K562 (cell line): Measurements from ENCODE around the gene ACADVL. TPM values are rescaled to one million over a fixed set of nuclear protein-coding genes. Genes with fewer than 3 reads are reported as not detected.
A peak's percentile ranks its signal among the peaks of the same experiment; 100 is the strongest.

Experiments
- ARID1B ChIP-seq: fragments of 450-650 bp; IDR thresholded peaks from 2 replicates; pipeline ENCODE4 v1.6.1; 2016; ENCODE audit warnings: antibody characterized with exemption, mild to moderate bottlenecking, inconsistent platforms
- ATF1 ChIP-seq, 2 experiments: fragments of 450-650 bp in 1 of 2; IDR thresholded peaks; 2 replicates each; pipeline ENCODE4 v1.6.1; 2016; ENCODE audit warnings: missing compliant biosample characterization in 1 of 2, missing genetic modification characterization in 1 of 2
- CAMTA2 ChIP-seq: fragments of 250-450 bp; sonication (Bioruptor Pico); conservative IDR thresholded peaks from 2 replicates; pipeline ENCODE4 v1.5.1; 2022
- CBFA2T2 ChIP-seq: fragments of 450-650 bp; conservative IDR thresholded peaks from 2 replicates; pipeline ENCODE4 v1.6.1; 2017; ENCODE audit warnings: mild to moderate bottlenecking
- CREM ChIP-seq: IDR thresholded peaks from 2 replicates; pipeline ENCODE4 v1.6.1; 2014; ENCODE audit warnings: antibody characterized with exemption, low read depth
- E2F3 ChIP-seq: fragments of 250-450 bp; sonication (Bioruptor Pico); IDR thresholded peaks from 2 replicates; pipeline ENCODE4 v1.4.0; 2020; ENCODE audit warnings: mild to moderate bottlenecking
- ELF2 ChIP-seq: fragments of 250-450 bp; sonication (Bioruptor Pico); IDR thresholded peaks from 2 replicates; pipeline ENCODE4 v1.5.0; 2021; ENCODE audit warnings: mild to moderate bottlenecking
- ERF ChIP-seq: fragments of 450-650 bp; formaldehyde crosslinking; IDR thresholded peaks from 2 replicates; pipeline ENCODE4 v1.4.0; 2020; ENCODE audit warnings: mild to moderate bottlenecking, mixed read lengths
- ETV1 ChIP-seq: fragments of 450-650 bp; conservative IDR thresholded peaks from 2 replicates; pipeline ENCODE4 v1.6.1; 2016; ENCODE audit warnings: missing genetic modification characterization, control low read depth, low read depth, missing compliant biosample characterization
- NCOA2 ChIP-seq, 2 experiments: fragments of 450-650 bp; IDR thresholded peaks; 2 replicates each; pipeline ENCODE4 v1.6.1; 2018; ENCODE audit warnings: mild to moderate bottlenecking in 2 of 2, moderate library complexity in 1 of 2; ENCODE audit not compliant: partially characterized antibody in 2 of 2
- NEUROD1 ChIP-seq: fragments of 150-350 bp; IDR thresholded peaks from 2 replicates; pipeline ENCODE4 v1.6.1; 2014; ENCODE audit warnings: borderline replicate concordance, low read length, low read depth; ENCODE audit not compliant: partially characterized antibody
- PML ChIP-seq: IDR thresholded peaks from 2 replicates; pipeline ENCODE4 v1.6.1; 2012; ENCODE audit warnings: low read length, inconsistent platforms
- POLR2A ChIP-seq: fragments of 450-650 bp; conservative IDR thresholded peaks from 2 replicates; pipeline ENCODE4 v1.6.1; 2016
- POLR2G ChIP-seq: fragments of 200-400 bp; formaldehyde crosslinking; IDR thresholded peaks from 2 replicates; pipeline ENCODE4 v1.6.1; 2017; ENCODE audit warnings: low read depth, mild to moderate bottlenecking, antibody characterized with exemption, low read length, moderate library complexity
- PRMT5 ChIP-seq: sonication (generic); formaldehyde crosslinking; IDR thresholded peaks from 2 replicates; pipeline ENCODE4 v1.5.0; 2020; ENCODE audit warnings: missing genetic modification reagents
- RAD21 ChIP-seq, 2 experiments: fragments of 250-450 bp in 1 of 2; fragments of 450-650 bp in 1 of 2; sonication (Bioruptor Pico) in 1 of 2; formaldehyde crosslinking in 1 of 2; IDR thresholded peaks in 1 of 2; conservative IDR thresholded peaks in 1 of 2; 2 replicates each; pipeline versions ENCODE4 v1.4.0 to v1.8.0; 2020 to 2022; ENCODE audit warnings: mild to moderate bottlenecking in 2 of 2, moderate library complexity in 1 of 2
- RBM17 ChIP-seq: fragments of 200-400 bp; formaldehyde crosslinking; IDR thresholded peaks from 2 replicates; pipeline ENCODE4 v1.6.1; 2017; ENCODE audit warnings: low read depth, mild to moderate bottlenecking, low read length, borderline replicate concordance
- SMARCA5 ChIP-seq: fragments of 450-650 bp; IDR thresholded peaks from 2 replicates; pipeline ENCODE4 v1.6.1; 2016
- SMARCB1 ChIP-seq: IDR thresholded peaks from 2 replicates; pipeline ENCODE4 v1.6.1; 2011; ENCODE audit warnings: improper control_type of control experiment, low read depth; ENCODE audit not compliant: insufficient read length
- ZBTB1 ChIP-seq: sonication (generic); formaldehyde crosslinking; IDR thresholded peaks from 2 replicates; pipeline ENCODE4 v1.8.1; 2023; ENCODE audit warnings: missing genetic modification reagents, low read depth, mild to moderate bottlenecking, borderline replicate concordance
- ZC3H8 ChIP-seq: fragments of 450-650 bp; IDR thresholded peaks from 2 replicates; pipeline ENCODE4 v1.6.1; 2017
- ZKSCAN1 ChIP-seq: fragments of 150-350 bp; IDR thresholded peaks from 2 replicates; pipeline ENCODE4 v1.6.1; 2016; ENCODE audit warnings: low read depth, low read length
- ZNF395 ChIP-seq: fragments of 200-800 bp; sonication (Bioruptor generic); IDR thresholded peaks from 2 replicates; pipeline ENCODE4 v1.6.1; 2017; ENCODE audit warnings: missing genetic modification characterization, missing compliant biosample characterization
- ZNF561 ChIP-seq: fragments of 450-650 bp; formaldehyde crosslinking; conservative IDR thresholded peaks from 2 replicates; pipeline ENCODE4 v1.4.0; 2020; ENCODE audit warnings: mild to moderate bottlenecking, moderate library complexity
- ZNF740 ChIP-seq, 3 experiments: fragments of 200-800 bp in 1 of 3; sonication (Bioruptor generic) in 1 of 3; sonication (generic) in 1 of 3; formaldehyde crosslinking in 1 of 3; IDR thresholded peaks; 2 replicates each; pipeline versions ENCODE4 v1.6.1 to v1.8.0; 2016 to 2022; ENCODE audit warnings: mild to moderate bottlenecking in 2 of 3, missing compliant biosample characterization in 2 of 3, missing genetic modification characterization in 2 of 3, missing genetic modification reagents in 1 of 3
- polyA plus RNA-seq, 8 experiments: library from polyadenylated mRNA; depleted of rRNA in 4 of 8; stranded (reverse) in 5 of 8; unstranded in 3 of 8; fragments of >200 nt; fragmentation: Nextera tagmentation in 2 of 8; fragmentation: Illumina TruSeq in 1 of 8; extraction: Ambion mirVana in 2 of 8; extraction: Trizol in 1 of 8; gene quantifications; 2 replicates each; pipeline versions ENCODE4 v1.2.1 to v1.2.3, GENCODE V29; 2011 to 2014; ENCODE audit warnings: inconsistent platforms in 1 of 8, missing spikeins in 1 of 8
- total RNA-seq, 7 experiments: library from RNA; depleted of rRNA in 6 of 7; stranded (reverse); fragments of >200 nt in 6 of 7; fragmentation: Illumina TruSeq in 2 of 7; extraction: Trizol in 2 of 7; gene quantifications; 2 replicates each; pipeline versions ENCODE4 v1.2.1 to v1.2.3, GENCODE V29; 2011 to 2021; ENCODE audit warnings: low replicate concordance in 1 of 7

ACADVL gene
- total and polyA plus RNA-seq, 9 of the 15 experiments (the other 6 are each of a cell fraction or from before 2014, with no cell fraction given) = 25.5 to 449 (median 214) TPM

GRCh38 chr17:7220593-7221277 is 997 bp downstream of the ACADVL start (continued):
- TF ChIP-seq ZNF395 (CRISPR knock-in tag) (0 out of 2 replicates have a peak, but pooled peaks have one; percentile 32), ZKSCAN1 (no peak), POLR2A (no peak; the same call in 1 of the 2 replicates), ELF2 (no peak), E2F3 (CRISPR knock-in tag) (no peak), ZBTB1 (CRISPR knock-in tag) (no peak), NCOA2 (IDR thresholded peaks at IDR 0.05; ENCODE audit: partially characterized antibody in 2 of 2) (no peak), CBFA2T2 (no peak), ZC3H8 (no peak), ARID1B (no peak), RBM17 (no peak), CAMTA2 (CRISPR knock-in tag) (no peak), PRMT5 (CRISPR knock-in tag) (no peak), NEUROD1 (no peak), CREM (no peak), PML (no peak), ZNF561 (no peak), SMARCA5 (no peak), ATF1 (CRISPR knock-in tag; IDR thresholded peaks at IDR 0.05) (no peak), ATF1 (tag; IDR thresholded peaks at IDR 0.05) (no peak), ERF (CRISPR knock-in tag) (0 out of 2 replicates have a peak, but pooled peaks have one; percentile 45), SMARCB1 (no peak), RAD21 (CRISPR knock-in tag; conservative IDR thresholded peaks at IDR 0.05 in 1 of 2, IDR thresholded peaks at IDR 0.05 in 1 of 2) (peak; percentile 7 to 44; a peak in 2 of 4 replicates), POLR2G (peak; percentile 34; the same call in 1 of the 2 replicates), ZNF740 (CRISPR knock-in tag; IDR thresholded peaks at IDR 0.05) (no peak), ZNF740 (tag; IDR thresholded peaks at IDR 0.05) (no peak), ETV1 (tag) (no peak)
